DOHH2 (cell line): ENCODE results near the gene BSN.

Experiments
- EZH2phosphoT487 ChIP-seq: fragments of 200-600 bp; sonication (generic); IDR thresholded peaks from 2 replicates; pipeline ENCODE4 v1.6.1; 2017; ENCODE audit warnings: borderline replicate concordance, mild to moderate bottlenecking, antibody characterized with exemption, low read length, moderate library complexity, mixed read lengths
- TF ChIP-seq, protein P1 (sequence below): fragments of 200-600 bp; sonication (generic); IDR thresholded peaks from one replicate; pipeline ENCODE4 v1.5.1; 2014; ENCODE audit warnings: antibody characterized with exemption, mild to moderate bottlenecking, low read depth, low read length; ENCODE audit not compliant: poor library complexity, severe bottlenecking

DNA sequence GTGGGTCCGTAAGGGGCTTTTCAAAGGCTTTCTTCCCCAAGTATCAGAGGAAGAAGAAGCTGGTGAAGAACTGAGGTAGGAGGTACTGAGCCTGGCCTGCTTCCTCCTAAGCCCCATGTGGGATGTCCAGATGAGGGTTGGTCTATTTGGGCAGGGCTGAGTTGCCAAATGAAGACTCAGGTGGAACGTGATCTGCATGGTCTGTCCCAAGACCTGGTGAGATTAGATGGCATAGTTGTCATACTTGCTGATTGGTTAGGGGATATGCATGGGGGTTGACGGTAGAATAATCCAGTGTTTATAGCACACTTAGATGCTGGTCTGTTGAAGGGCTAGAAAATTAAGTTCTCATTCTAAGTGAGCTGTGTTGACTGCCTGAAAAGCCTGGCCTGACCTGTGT lies 36.3 kb upstream of the BSN start:
- TF ChIP-seq, protein P1, sequence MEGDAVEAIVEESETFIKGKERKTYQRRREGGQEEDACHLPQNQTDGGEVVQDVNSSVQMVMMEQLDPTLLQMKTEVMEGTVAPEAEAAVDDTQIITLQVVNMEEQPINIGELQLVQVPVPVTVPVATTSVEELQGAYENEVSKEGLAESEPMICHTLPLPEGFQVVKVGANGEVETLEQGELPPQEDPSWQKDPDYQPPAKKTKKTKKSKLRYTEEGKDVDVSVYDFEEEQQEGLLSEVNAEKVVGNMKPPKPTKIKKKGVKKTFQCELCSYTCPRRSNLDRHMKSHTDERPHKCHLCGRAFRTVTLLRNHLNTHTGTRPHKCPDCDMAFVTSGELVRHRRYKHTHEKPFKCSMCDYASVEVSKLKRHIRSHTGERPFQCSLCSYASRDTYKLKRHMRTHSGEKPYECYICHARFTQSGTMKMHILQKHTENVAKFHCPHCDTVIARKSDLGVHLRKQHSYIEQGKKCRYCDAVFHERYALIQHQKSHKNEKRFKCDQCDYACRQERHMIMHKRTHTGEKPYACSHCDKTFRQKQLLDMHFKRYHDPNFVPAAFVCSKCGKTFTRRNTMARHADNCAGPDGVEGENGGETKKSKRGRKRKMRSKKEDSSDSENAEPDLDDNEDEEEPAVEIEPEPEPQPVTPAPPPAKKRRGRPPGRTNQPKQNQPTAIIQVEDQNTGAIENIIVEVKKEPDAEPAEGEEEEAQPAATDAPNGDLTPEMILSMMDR: no peak
- no peak for TF ChIP-seq EZH2phosphoT487
